GM06990 (cell line): ENCODE measurements around the gene SMC2.

Experiments
- DNase-seq: peaks from one replicate; pipeline ENCODE4 v3.0.0-alpha.2; 2011; ENCODE audit not compliant: insufficient read length; ENCODE audit errors: extremely low read depth
- H3K27me3 ChIP-seq: replicated peaks from 2 replicates; pipeline ENCODE4 v1.6.0; 2011; ENCODE audit warnings: low read length; ENCODE audit not compliant: control insufficient read depth, insufficient read depth
- H3K36me3 ChIP-seq: 2 replicates; pipeline ENCODE4 v1.5.1; 2011; ENCODE audit warnings: low read length; ENCODE audit not compliant: control insufficient read depth, insufficient read depth
- H3K4me3 ChIP-seq: replicated peaks from 2 replicates; pipeline ENCODE4 v1.5.1; 2011; ENCODE audit warnings: low read depth, mild to moderate bottlenecking, control low read depth, low read length
- CTCF ChIP-seq: IDR thresholded peaks from 2 replicates; pipeline ENCODE4 v1.5.1; 2011; ENCODE audit warnings: low read length, control low read depth, mild to moderate bottlenecking, inconsistent platforms; ENCODE audit not compliant: insufficient read depth, poor library complexity, severe bottlenecking

SMC2 gene

GRCh38 chr9:104073770-104074133 is 20.4 kb upstream of the SMC2 start:
- no peaks in the 10 kb centered on the region for H3K27me3 ChIP-seq
- H3K4me3 ChIP-seq, result no peak overlapping the region
- DNase-seq, result no peak
- H3K36me3 ChIP-seq, result no peaks in the 10 kb centered on the region
- TF ChIP-seq CTCF, result no peak

- Histone ChIP-seq H3K36me3 (no peaks in the 10 kb centered on the region), H3K27me3 (no peaks in the 10 kb centered on the region), H3K4me3 (no peak overlapping the region)
- no peak for TF ChIP-seq CTCF
- DNase-seq, result no peak
Measured at GRCh38 chr9:104074876-104075275, 19.2 kb upstream of the SMC2 start.

GRCh38 chr9:104075801-104076753 is 18.0 kb upstream of the SMC2 start:
- no peak for DNase-seq
- H3K4me3 ChIP-seq, result no peak overlapping the region
- H3K27me3 ChIP-seq, result no peaks in the 10 kb centered on the region
- no peak for TF ChIP-seq CTCF
- no peaks in the 10 kb centered on the region for H3K36me3 ChIP-seq

- DNase-seq, result no peak
- Histone ChIP-seq H3K4me3 (no peak overlapping the region), H3K36me3 (no peaks in the 10 kb centered on the region), H3K27me3 (no peaks in the 10 kb centered on the region)
- TF ChIP-seq CTCF, result no peak
Measured at GRCh38 chr9:104078596-104078995, 15.5 kb upstream of the SMC2 start.

GRCh38 chr9:104080983-104081382 is 13.1 kb upstream of the SMC2 start:
- H3K36me3 ChIP-seq, result no peaks in the 10 kb centered on the region
- no peak for TF ChIP-seq CTCF
- H3K4me3 ChIP-seq, result no peak overlapping the region
- H3K27me3 ChIP-seq, result no peaks in the 10 kb centered on the region
- no peak for DNase-seq

- TF ChIP-seq CTCF, result no peak
- Histone ChIP-seq H3K4me3 (no peak overlapping the region), H3K36me3 (no peaks in the 10 kb centered on the region), H3K27me3 (no peaks in the 10 kb centered on the region)
- DNase-seq, result no peak
Measured at GRCh38 chr9:104082168-104082567, 11.9 kb upstream of the SMC2 start.
